ENCODE results near the gene NR1H3. TPM values are rescaled to one million over a fixed set of nuclear protein-coding genes. Genes with fewer than 3 reads are reported as not detected.
"Not testable (repeated sequence)": the region's sequence is repeated elsewhere in the genome, so short reads cannot be mapped to it uniquely, and the experiment has no call there.

NR1H3 gene
- total RNA-seq, 1 donor from 2014 or later, result 61.2 TPM

DNA sequence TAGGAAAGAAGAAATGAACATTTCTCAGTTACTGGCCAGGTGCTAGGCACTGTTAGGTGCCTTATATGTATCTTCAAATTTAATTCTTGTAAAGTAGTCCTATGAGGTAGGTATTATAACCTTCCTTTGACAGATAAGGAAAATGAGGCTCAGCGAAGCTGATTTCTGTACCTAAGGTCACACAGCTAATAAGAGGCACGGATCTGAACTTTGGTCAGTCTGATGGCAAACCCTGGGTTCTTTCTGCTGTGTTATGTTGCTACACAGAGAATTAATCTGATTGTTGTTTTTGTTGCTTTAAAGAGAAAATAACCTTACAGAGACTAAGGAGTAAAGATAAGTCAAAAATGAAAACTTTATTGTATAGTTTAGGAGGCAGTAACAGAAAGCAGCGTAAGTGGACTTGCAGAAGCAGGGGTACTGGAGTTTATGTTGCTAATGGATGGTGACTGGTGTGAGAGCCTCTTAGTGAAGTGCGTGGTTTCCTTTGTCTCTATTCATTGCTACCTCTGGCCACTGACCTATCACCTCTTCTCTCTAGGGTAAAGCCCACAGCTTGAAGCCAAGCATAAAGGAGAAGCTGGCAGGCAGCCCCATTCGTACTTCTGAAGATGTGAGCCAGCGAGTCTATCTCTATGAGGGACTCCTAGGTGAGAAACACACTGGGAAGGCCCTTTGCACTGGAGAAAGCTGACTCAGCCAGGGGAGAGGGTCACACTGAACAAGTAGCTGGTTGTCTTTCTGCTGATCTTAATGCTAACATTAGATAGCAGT lies 50.4 kb downstream of the NR1H3 start:
- Mint-ChIP-seq H3K4me1 (ENCODE audit: unreplicated experiment) (peaks cover 3% of the 10 kb centered on the region), H3K4me3 (ENCODE audit: unreplicated experiment) (no peak overlapping the region), H3K27me3 (ENCODE audit: unreplicated experiment) (peaks cover 2% of the 10 kb centered on the region), H3K9me3 (ENCODE audit: unreplicated experiment) (no peaks in the 10 kb centered on the region), H3K27ac (ENCODE audit: unreplicated experiment) (no peak overlapping the region), H3K36me3 (ENCODE audit: low read depth, unreplicated experiment) (peaks cover 22% of the 10 kb centered on the region)
- DNase-seq (ENCODE audit: low spot score), result no peak
- TF ChIP-seq, protein P1, sequence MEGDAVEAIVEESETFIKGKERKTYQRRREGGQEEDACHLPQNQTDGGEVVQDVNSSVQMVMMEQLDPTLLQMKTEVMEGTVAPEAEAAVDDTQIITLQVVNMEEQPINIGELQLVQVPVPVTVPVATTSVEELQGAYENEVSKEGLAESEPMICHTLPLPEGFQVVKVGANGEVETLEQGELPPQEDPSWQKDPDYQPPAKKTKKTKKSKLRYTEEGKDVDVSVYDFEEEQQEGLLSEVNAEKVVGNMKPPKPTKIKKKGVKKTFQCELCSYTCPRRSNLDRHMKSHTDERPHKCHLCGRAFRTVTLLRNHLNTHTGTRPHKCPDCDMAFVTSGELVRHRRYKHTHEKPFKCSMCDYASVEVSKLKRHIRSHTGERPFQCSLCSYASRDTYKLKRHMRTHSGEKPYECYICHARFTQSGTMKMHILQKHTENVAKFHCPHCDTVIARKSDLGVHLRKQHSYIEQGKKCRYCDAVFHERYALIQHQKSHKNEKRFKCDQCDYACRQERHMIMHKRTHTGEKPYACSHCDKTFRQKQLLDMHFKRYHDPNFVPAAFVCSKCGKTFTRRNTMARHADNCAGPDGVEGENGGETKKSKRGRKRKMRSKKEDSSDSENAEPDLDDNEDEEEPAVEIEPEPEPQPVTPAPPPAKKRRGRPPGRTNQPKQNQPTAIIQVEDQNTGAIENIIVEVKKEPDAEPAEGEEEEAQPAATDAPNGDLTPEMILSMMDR (IDR thresholded peaks at IDR 0.05; ENCODE audit: unreplicated experiment), result no peak

GRCh38 chr11:47314992-47315391 lies 57.2 kb downstream of the NR1H3 start:
- Mint-ChIP-seq H3K4me3 (ENCODE audit: unreplicated experiment) (peak overlapping the region; percentile 8), H3K27me3 (ENCODE audit: unreplicated experiment) (no peaks in the 10 kb centered on the region), H3K9me3 (ENCODE audit: unreplicated experiment) (no peaks in the 10 kb centered on the region), H3K27ac (ENCODE audit: unreplicated experiment) (no peak overlapping the region), H3K4me1 (ENCODE audit: unreplicated experiment) (no peaks in the 10 kb centered on the region), H3K36me3 (ENCODE audit: low read depth, unreplicated experiment) (peaks cover 19% of the 10 kb centered on the region)
- TF ChIP-seq, protein P1 (IDR thresholded peaks at IDR 0.05; ENCODE audit: unreplicated experiment), result no peak
- no peak for DNase-seq (ENCODE audit: low spot score)

- H3K4me1 Mint-ChIP-seq (ENCODE audit: unreplicated experiment); DNase-seq (ENCODE audit: low spot score); H3K27ac Mint-ChIP-seq (ENCODE audit: unreplicated experiment); H3K4me3 Mint-ChIP-seq (ENCODE audit: unreplicated experiment); H3K9me3 Mint-ChIP-seq (ENCODE audit: unreplicated experiment); H3K27me3 Mint-ChIP-seq (ENCODE audit: unreplicated experiment): not testable (repeated sequence)
- H3K36me3 Mint-ChIP-seq (ENCODE audit: low read depth, unreplicated experiment), result peaks cover 22% of the 10 kb centered on the region
These were observed 58.7 kb downstream of the NR1H3 start for GRCh38 chr11:47316501-47316900.

GRCh38 chr11:47317064-47317828 lies 59.5 kb downstream of the NR1H3 start:
- no peak overlapping the region for H3K27ac Mint-ChIP-seq (ENCODE audit: unreplicated experiment)
- H3K9me3 Mint-ChIP-seq (ENCODE audit: unreplicated experiment), result no peaks in the 10 kb centered on the region
- H3K27me3 Mint-ChIP-seq (ENCODE audit: unreplicated experiment), result no peaks in the 10 kb centered on the region

DNA sequence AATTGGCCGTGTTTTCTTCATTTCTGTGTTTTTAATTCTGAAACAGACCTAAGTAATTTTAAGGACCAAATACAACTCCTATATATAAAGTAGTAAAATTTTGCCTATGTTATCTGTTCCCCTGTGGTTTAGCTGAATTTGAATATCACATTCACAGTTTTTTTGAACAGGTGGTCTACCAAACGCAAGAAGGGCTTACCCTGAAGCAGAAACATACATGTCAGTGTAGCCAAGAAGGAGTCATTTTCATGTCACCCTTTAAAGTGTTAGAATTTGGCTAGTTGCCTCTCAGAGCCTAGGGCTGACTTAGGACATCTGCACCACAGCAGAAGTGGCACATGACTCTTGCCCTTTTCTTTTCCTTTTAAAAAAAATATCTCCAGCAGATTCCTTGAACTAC lies 60.4 kb downstream of the NR1H3 start:
- Mint-ChIP-seq H3K4me1 (ENCODE audit: unreplicated experiment) (no peaks in the 10 kb centered on the region), H3K27ac (ENCODE audit: unreplicated experiment) (no peak overlapping the region), H3K4me3 (ENCODE audit: unreplicated experiment) (no peak overlapping the region), H3K36me3 (ENCODE audit: low read depth, unreplicated experiment) (peaks cover 25% of the 10 kb centered on the region), H3K9me3 (ENCODE audit: unreplicated experiment) (no peaks in the 10 kb centered on the region), H3K27me3 (ENCODE audit: unreplicated experiment) (no peaks in the 10 kb centered on the region)
- TF ChIP-seq, protein P1 (IDR thresholded peaks at IDR 0.05; ENCODE audit: unreplicated experiment), result no peak
- DNase-seq (ENCODE audit: low spot score), result no peak

More at GRCh38 chr11:47317064-47317828, 59.5 kb downstream of the NR1H3 start:
- no peaks in the 10 kb centered on the region for H3K4me1 Mint-ChIP-seq (ENCODE audit: unreplicated experiment)
- H3K4me3 Mint-ChIP-seq (ENCODE audit: unreplicated experiment), result no peak overlapping the region
- no peak for DNase-seq (ENCODE audit: low spot score)
- H3K36me3 Mint-ChIP-seq (ENCODE audit: low read depth, unreplicated experiment), result peaks cover 25% of the 10 kb centered on the region
- TF ChIP-seq, protein P1 (IDR thresholded peaks at IDR 0.05; ENCODE audit: unreplicated experiment), result no peak

Other genes starting within 250 kb of the NR1H3 start
- gene ARFGAP2, start 81.1 kb upstream of the NR1H3 start, total RNA-seq (ENCODE audit: unreplicated experiment), result 78.7 TPM
- 10.7 TPM for gene PACSIN3, start 71.6 kb upstream of the NR1H3 start, total RNA-seq (ENCODE audit: unreplicated experiment)
- gene DDB2, start 43.0 kb upstream of the NR1H3 start, total RNA-seq (ENCODE audit: unreplicated experiment), result 64.4 TPM
- 52.3 TPM for gene ACP2, start 9.2 kb upstream of the NR1H3 start, total RNA-seq (ENCODE audit: unreplicated experiment)
- gene MADD, start 12.1 kb downstream of the NR1H3 start, total RNA-seq (ENCODE audit: unreplicated experiment), result 61.2 TPM
- not detected for gene MYBPC3, start 94.7 kb downstream of the NR1H3 start, total RNA-seq (ENCODE audit: unreplicated experiment)
- gene SPI1, start 120.6 kb downstream of the NR1H3 start, total RNA-seq (ENCODE audit: unreplicated experiment), result not detected
- gene SLC39A13, start 150.6 kb downstream of the NR1H3 start, total RNA-seq (ENCODE audit: unreplicated experiment), result 40.9 TPM
- 127 TPM for gene PSMC3, start 168.4 kb downstream of the NR1H3 start, total RNA-seq (ENCODE audit: unreplicated experiment)
- gene RAPSN, start 191.1 kb downstream of the NR1H3 start, total RNA-seq (ENCODE audit: unreplicated experiment), result 0.95 TPM